Measurements from ENCODE around the gene RFPL2.

DNA sequence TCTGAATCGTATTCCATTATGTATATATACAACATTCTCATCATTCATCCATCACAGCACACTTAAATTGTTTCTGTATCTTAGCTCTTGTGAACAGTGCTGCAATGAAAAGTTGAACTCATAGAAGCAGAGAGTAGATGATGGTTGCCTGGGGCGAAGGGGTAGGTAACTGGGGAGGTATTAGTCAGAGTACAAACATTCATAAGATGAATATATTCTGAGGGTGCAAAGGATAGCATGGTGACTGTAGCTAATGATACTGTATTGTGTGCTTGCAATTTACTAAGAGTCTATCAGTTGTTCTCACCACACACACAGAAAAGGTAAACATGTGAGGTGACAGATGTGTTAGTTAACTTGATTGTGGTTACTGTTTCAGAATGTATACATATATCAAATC lies 12.6 kb upstream of the RFPL2 start:
- TF ChIP-seq, protein P1, sequence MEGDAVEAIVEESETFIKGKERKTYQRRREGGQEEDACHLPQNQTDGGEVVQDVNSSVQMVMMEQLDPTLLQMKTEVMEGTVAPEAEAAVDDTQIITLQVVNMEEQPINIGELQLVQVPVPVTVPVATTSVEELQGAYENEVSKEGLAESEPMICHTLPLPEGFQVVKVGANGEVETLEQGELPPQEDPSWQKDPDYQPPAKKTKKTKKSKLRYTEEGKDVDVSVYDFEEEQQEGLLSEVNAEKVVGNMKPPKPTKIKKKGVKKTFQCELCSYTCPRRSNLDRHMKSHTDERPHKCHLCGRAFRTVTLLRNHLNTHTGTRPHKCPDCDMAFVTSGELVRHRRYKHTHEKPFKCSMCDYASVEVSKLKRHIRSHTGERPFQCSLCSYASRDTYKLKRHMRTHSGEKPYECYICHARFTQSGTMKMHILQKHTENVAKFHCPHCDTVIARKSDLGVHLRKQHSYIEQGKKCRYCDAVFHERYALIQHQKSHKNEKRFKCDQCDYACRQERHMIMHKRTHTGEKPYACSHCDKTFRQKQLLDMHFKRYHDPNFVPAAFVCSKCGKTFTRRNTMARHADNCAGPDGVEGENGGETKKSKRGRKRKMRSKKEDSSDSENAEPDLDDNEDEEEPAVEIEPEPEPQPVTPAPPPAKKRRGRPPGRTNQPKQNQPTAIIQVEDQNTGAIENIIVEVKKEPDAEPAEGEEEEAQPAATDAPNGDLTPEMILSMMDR (IDR thresholded peaks at IDR 0.05; ENCODE audit: borderline replicate concordance, extremely low read depth, low read length, poor library complexity, severe bottlenecking), result no peak
- no peak for TF ChIP-seq EZH2 (IDR thresholded peaks at IDR 0.05; ENCODE audit: borderline replicate concordance, low read depth, low read length, severe bottlenecking)

Data from DND-41 (cell line).